HEK293 (cell line): ENCODE results near the gene SYPL2.

Experiments
- CTCF ChIA-PET: fragments of 350-600 bp; formaldehyde crosslinking; extraction: SDS; loops from one replicate; lab custom pipeline; 2021; ENCODE audit warnings: antibody characterized with exemption; lab: Yijun Ruan, JAX
- POLR2A ChIA-PET: fragments of 300-600 bp; formaldehyde crosslinking; extraction: SDS; loops from one replicate; lab custom pipeline; 2020; ENCODE audit warnings: antibody characterized with exemption, inconsistent platforms; lab: Yijun Ruan, JAX
- H3K27ac ChIP-seq: fragments of 200-500 bp; sonication (Bioruptor generic); 2 replicates; pipeline ENCODE4 v1.5.1; 2014; ENCODE audit warnings: low read depth, low read length, control low read depth, inconsistent platforms; ENCODE audit errors: extremely low read depth
- H3K36me3 ChIP-seq, 2 experiments: fragments of 200-500 bp in 1 of 2; sonication (Bioruptor generic) in 1 of 2; 1 replicate in 1 of 2; 2 replicates in 1 of 2; pipeline ENCODE4 v1.5.1; 2014 to 2017; ENCODE audit warnings: inconsistent platforms in 2 of 2, low read length in 2 of 2; ENCODE audit not compliant: control insufficient read depth in 2 of 2, insufficient read depth in 1 of 2
- H3K4me1 ChIP-seq: fragments of 200-500 bp; sonication (Bioruptor generic); 2 replicates; pipeline ENCODE4 v1.5.1; 2014; ENCODE audit warnings: mild to moderate bottlenecking, low read length, inconsistent platforms; ENCODE audit not compliant: control insufficient read depth, insufficient read depth
- H3K4me3 ChIP-seq: 2 replicates; pipeline ENCODE4 v1.5.1; 2011; ENCODE audit warnings: low read depth, mild to moderate bottlenecking, control low read depth, low read length, moderate library complexity
- H3K9me3 ChIP-seq: fragments of 200-500 bp; sonication (Bioruptor generic); 2 replicates; pipeline ENCODE4 v1.5.1; 2014; ENCODE audit warnings: low read depth, low read length, inconsistent platforms; ENCODE audit not compliant: control insufficient read depth, insufficient read depth
- GLIS2 ChIP-seq: fragments of 450-650 bp; formaldehyde crosslinking; IDR thresholded peaks from 2 replicates; pipeline ENCODE4 v1.5.1; 2016; ENCODE audit warnings: missing biosample characterization, missing genetic modification characterization
- KLF16 ChIP-seq: fragments of 450-650 bp; formaldehyde crosslinking; IDR thresholded peaks from 2 replicates; pipeline ENCODE4 v1.5.1; 2017; ENCODE audit warnings: missing biosample characterization, missing genetic modification characterization
- KLF9 ChIP-seq: fragments of 450-650 bp; formaldehyde crosslinking; IDR thresholded peaks from 2 replicates; pipeline ENCODE4 v1.5.1; 2016; ENCODE audit warnings: missing biosample characterization, missing genetic modification characterization, low read depth
- OSR2 ChIP-seq: fragments of 450-650 bp; formaldehyde crosslinking; IDR thresholded peaks from 2 replicates; pipeline ENCODE4 v1.5.1; 2016; ENCODE audit warnings: missing biosample characterization, missing genetic modification characterization
- WT1 ChIP-seq: fragments of 450-650 bp; formaldehyde crosslinking; IDR thresholded peaks from 2 replicates; pipeline ENCODE4 v1.5.1; 2016; ENCODE audit warnings: missing biosample characterization, missing genetic modification characterization
- ZFP37 ChIP-seq: fragments of 450-650 bp; formaldehyde crosslinking; IDR thresholded peaks from 2 replicates; pipeline ENCODE4 v1.5.1; 2016; ENCODE audit warnings: missing biosample characterization, missing genetic modification characterization
- ZNF146 ChIP-seq: fragments of 450-650 bp; formaldehyde crosslinking; IDR thresholded peaks from 2 replicates; pipeline ENCODE4 v1.5.1; 2016; ENCODE audit warnings: missing biosample characterization, missing genetic modification characterization
- ZNF24 ChIP-seq: fragments of 450-650 bp; formaldehyde crosslinking; IDR thresholded peaks from 2 replicates; pipeline ENCODE4 v1.5.1; 2016; ENCODE audit warnings: missing biosample characterization, missing genetic modification characterization
- ZNF324 ChIP-seq: fragments of 450-650 bp; formaldehyde crosslinking; IDR thresholded peaks from 2 replicates; pipeline ENCODE4 v1.5.1; 2016; ENCODE audit warnings: missing biosample characterization, missing genetic modification characterization
- ZNF514 ChIP-seq: fragments of 450-650 bp; formaldehyde crosslinking; IDR thresholded peaks from 2 replicates; pipeline ENCODE4 v1.5.1; 2016; ENCODE audit warnings: missing biosample characterization, missing genetic modification characterization
- ZNF558 ChIP-seq: fragments of 450-650 bp; formaldehyde crosslinking; IDR thresholded peaks from 2 replicates; pipeline ENCODE4 v1.5.1; 2016; ENCODE audit warnings: missing biosample characterization, missing genetic modification characterization
- ZNF660 ChIP-seq: fragments of 450-650 bp; IDR thresholded peaks from 2 replicates; pipeline ENCODE4 v1.5.1; 2018; ENCODE audit warnings: missing biosample characterization, mild to moderate bottlenecking, missing genetic modification characterization
- ZNF747 ChIP-seq: fragments of 450-650 bp; formaldehyde crosslinking; IDR thresholded peaks from 2 replicates; pipeline ENCODE4 v1.5.1; 2016; ENCODE audit warnings: missing biosample characterization, missing genetic modification characterization
- ZSCAN30 ChIP-seq: fragments of 450-650 bp; IDR thresholded peaks from 2 replicates; pipeline ENCODE4 v1.5.1; 2018; ENCODE audit warnings: missing biosample characterization, mild to moderate bottlenecking, missing genetic modification characterization, moderate library complexity
- ZXDB ChIP-seq: fragments of 450-650 bp; formaldehyde crosslinking; IDR thresholded peaks from 2 replicates; pipeline ENCODE4 v1.5.1; 2016; ENCODE audit warnings: missing biosample characterization, missing genetic modification characterization
- TF ChIP-seq, protein P1 (sequence below): fragments of 450-650 bp; formaldehyde crosslinking; optimal IDR thresholded peaks from 2 replicates; pipeline ENCODE3; 2016; ENCODE audit warnings: missing biosample characterization, mild to moderate bottlenecking, missing genetic modification characterization
- TF ChIP-seq, protein P2 (sequence below): fragments of 450-650 bp; formaldehyde crosslinking; conservative IDR thresholded peaks from 2 replicates; pipeline ENCODE4 v1.5.1; 2016; ENCODE audit warnings: low read depth, missing biosample characterization, missing genetic modification characterization
- TF ChIP-seq, protein P3 (sequence below): fragments of 450-650 bp; formaldehyde crosslinking; IDR thresholded peaks from 2 replicates; pipeline ENCODE4 v1.5.1; 2016; ENCODE audit warnings: missing biosample characterization, missing genetic modification characterization
- TF ChIP-seq, protein P4 (sequence below): fragments of 450-650 bp; formaldehyde crosslinking; IDR thresholded peaks from 2 replicates; pipeline ENCODE4 v1.5.1; 2016; ENCODE audit warnings: missing biosample characterization, missing genetic modification characterization
- TF ChIP-seq, protein P5 (sequence below): fragments of 450-650 bp; formaldehyde crosslinking; IDR thresholded peaks from 2 replicates; pipeline ENCODE4 v1.5.1; 2017; ENCODE audit warnings: missing biosample characterization, missing genetic modification characterization

The SYPL2 gene

DNA sequence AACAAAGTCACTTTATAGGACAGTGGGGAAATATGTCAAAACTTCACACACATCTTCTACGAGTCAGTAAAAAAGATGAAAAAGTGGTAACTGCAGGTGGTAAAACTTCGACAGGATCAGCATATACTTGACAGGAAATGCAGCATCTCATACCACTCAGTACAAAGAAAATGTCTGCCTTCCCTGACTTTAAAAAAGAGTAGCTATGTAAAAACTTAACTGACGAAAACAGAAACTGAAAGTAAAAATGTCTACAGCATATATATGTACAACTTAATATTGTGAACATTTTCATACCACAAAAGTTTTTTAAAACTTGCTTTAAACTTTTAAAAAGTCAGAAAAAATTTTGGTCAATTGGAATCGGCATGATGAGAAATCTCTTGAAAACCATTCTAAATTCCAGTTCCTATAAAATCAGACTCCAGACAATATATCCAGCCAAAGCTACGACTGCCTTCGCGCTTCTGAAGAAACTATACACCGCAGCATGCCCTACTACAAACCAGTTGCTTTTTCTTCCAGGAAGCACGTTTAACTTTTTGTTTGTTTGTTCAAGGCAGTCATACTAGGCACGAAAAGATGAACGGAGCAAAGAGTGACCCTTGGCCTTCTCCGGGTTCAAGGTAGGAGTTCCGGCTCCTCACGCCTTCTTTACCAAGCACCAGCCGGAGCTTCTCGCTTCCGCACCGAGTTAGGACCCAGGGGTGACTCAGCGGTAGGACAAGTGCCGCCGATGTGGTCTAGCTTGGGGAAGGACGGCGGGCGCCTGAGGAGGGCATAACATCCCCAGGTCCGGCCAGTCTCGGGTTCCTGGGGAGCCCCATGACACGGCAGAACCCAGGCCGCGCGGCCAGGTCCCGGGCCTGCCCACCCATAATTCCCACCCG, 40.7 kb upstream of the SYPL2 start (continued):
- TF ChIP-seq KLF9, result peak; percentile 44; the same call in 1 of the 2 replicates
- no peak for TF ChIP-seq ZNF514

DNA sequence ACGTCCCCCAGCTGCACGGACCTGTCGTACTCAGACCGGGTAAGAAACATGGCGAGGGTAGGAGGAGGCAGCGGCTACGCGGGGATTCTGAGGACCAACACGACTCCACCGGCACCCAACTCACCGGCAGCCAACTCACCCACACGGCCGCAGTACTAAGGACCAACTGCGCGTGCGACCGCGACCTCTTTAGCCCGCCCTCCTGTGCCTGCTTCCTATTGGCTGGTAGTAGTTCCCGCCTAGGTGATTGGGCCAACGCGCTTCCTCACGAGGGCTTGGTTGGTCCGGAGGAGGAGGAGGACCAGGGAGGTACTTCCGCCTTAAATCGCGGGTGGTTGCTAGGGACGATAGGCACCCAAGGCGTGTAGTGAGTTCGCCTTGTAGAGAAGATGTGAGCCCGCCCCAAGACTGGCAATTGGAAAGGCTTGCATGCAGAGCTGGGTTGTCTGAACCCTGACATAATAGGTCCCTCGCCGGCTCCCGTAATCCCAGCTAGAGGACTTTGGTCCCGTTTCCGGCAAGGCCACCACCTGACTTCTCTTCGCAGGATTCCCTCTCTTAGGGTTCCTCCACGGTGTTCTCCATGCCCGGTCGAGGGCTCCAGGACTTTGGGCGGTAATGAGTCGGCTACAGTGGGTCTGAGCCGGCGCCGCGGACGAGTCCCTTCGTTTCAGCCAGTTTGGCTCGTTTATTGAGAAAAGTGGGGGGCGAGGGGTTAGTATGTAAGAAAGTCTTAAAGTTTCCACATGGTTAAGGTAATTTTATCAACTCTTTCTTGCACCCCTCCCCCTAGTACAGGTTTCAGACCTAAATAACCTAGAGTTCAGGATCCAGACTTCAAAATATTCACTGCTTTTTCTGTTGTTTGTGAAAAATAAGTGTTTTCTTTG, 39.8 kb upstream of the SYPL2 start, which contains the start of gene PSMA5:
Gene PSMA5 (minus strand): TSS at position 168 of the 890 bp plus-strand sequence. CDS start 118 bp downstream, at position 50.
- peak within 1 kb of the TSS; percentile 90 for H3K4me3 ChIP-seq
- H3K27ac ChIP-seq, result peak within 1 kb of the TSS; percentile 59
- ChIA-PET POLR2A (interaction anchor here (0.5 to 2.1 kb wide), 7 partner anchors 12 to 327 kb away, joined by 3 to 9 read pairs (median 5); partner anchors contain the start of gene ATXN7L2), CTCF (interaction anchor here (0.5 to 2.7 kb wide), 9 partner anchors 7 to 149 kb away, joined by 3 to 11 read pairs (median 3); no protein-coding TSS in a partner anchor)
- peaks cover 0 to 14% of the 10 kb centered on the region in 2 experiments; a peak in 1 of 3 replicates for H3K36me3 ChIP-seq
- H3K4me1 ChIP-seq, result no peaks in the 10 kb centered on the region
- no peaks in the 10 kb centered on the region for H3K9me3 ChIP-seq
- TF ChIP-seq ZNF24 (peak; percentile 35; the same call in 1 of the 2 replicates), ZNF324 (tag by site-specific recombination) (0 out of 2 replicates have a peak, but pooled peaks have one; percentile 21), ZXDB (tag by site-specific recombination) (peak; percentile 53), OSR2 (tag by site-specific recombination) (0 out of 2 replicates have a peak, but pooled peaks have one; percentile 1), ZSCAN30 (tag by site-specific recombination) (peak; percentile 63; the same call in 1 of the 2 replicates), ZNF558 (tag by site-specific recombination) (peak; percentile 27; the same call in 1 of the 2 replicates), ZNF747 (tag by site-specific recombination) (no peak), WT1 (tag by site-specific recombination) (0 out of 2 replicates have a peak, but pooled peaks have one; percentile 16), KLF9 (0 out of 2 replicates have a peak, but pooled peaks have one; percentile 4), GLIS2 (peak; percentile 100), ZNF146 (no peak), KLF16 (tag by site-specific recombination) (0 out of 2 replicates have a peak, but pooled peaks have one; percentile 13), ZNF660 (tag by site-specific recombination) (peak; percentile 57), ZFP37 (tag by site-specific recombination) (peak; percentile 2; the same call in 1 of the 2 replicates)
- TF ChIP-seq, protein P1, sequence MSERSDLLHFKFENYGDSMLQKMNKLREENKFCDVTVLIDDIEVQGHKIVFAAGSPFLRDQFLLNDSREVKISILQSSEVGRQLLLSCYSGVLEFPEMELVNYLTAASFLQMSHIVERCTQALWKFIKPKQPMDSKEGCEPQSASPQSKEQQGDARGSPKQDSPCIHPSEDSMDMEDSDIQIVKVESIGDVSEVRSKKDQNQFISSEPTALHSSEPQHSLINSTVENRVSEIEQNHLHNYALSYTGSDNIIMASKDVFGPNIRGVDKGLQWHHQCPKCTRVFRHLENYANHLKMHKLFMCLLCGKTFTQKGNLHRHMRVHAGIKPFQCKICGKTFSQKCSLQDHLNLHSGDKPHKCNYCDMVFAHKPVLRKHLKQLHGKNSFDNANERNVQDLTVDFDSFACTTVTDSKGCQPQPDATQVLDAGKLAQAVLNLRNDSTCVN (tag by site-specific recombination), result peak; percentile 75
- TF ChIP-seq, protein P2, sequence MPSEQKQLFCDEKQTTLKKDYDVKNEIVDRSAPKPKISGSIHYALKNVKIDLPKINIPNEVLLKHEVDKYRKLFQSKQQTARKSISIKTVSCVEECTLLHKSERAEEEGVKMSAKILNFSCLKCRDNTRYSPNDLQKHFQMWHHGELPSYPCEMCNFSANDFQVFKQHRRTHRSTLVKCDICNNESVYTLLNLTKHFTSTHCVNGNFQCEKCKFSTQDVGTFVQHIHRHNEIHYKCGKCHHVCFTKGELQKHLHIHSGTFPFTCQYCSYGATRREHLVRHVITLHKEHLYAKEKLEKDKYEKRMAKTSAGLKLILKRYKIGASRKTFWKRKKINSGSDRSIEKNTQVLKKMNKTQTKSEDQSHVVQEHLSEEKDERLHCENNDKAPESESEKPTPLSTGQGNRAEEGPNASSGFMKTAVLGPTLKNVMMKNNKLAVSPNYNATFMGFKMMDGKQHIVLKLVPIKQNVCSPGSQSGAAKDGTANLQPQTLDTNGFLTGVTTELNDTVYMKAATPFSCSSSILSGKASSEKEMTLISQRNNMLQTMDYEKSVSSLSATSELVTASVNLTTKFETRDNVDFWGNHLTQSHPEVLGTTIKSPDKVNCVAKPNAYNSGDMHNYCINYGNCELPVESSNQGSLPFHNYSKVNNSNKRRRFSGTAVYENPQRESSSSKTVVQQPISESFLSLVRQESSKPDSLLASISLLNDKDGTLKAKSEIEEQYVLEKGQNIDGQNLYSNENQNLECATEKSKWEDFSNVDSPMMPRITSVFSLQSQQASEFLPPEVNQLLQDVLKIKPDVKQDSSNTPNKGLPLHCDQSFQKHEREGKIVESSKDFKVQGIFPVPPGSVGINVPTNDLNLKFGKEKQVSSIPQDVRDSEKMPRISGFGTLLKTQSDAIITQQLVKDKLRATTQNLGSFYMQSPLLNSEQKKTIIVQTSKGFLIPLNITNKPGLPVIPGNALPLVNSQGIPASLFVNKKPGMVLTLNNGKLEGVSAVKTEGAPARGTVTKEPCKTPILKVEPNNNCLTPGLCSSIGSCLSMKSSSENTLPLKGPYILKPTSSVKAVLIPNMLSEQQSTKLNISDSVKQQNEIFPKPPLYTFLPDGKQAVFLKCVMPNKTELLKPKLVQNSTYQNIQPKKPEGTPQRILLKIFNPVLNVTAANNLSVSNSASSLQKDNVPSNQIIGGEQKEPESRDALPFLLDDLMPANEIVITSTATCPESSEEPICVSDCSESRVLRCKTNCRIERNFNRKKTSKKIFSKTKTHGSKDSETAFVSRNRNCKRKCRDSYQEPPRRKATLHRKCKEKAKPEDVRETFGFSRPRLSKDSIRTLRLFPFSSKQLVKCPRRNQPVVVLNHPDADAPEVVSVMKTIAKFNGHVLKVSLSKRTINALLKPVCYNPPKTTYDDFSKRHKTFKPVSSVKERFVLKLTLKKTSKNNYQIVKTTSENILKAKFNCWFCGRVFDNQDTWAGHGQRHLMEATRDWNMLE, result peak; percentile 55; the same call in 1 of the 2 replicates
- TF ChIP-seq, protein P3, sequence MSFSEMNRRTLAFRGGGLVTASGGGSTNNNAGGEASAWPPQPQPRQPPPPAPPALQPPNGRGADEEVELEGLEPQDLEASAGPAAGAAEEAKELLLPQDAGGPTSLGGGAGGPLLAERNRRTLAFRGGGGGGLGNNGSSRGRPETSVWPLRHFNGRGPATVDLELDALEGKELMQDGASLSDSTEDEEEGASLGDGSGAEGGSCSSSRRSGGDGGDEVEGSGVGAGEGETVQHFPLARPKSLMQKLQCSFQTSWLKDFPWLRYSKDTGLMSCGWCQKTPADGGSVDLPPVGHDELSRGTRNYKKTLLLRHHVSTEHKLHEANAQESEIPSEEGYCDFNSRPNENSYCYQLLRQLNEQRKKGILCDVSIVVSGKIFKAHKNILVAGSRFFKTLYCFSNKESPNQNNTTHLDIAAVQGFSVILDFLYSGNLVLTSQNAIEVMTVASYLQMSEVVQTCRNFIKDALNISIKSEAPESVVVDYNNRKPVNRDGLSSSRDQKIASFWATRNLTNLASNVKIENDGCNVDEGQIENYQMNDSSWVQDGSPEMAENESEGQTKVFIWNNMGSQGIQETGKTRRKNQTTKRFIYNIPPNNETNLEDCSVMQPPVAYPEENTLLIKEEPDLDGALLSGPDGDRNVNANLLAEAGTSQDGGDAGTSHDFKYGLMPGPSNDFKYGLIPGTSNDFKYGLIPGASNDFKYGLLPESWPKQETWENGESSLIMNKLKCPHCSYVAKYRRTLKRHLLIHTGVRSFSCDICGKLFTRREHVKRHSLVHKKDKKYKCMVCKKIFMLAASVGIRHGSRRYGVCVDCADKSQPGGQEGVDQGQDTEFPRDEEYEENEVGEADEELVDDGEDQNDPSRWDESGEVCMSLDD (tag by site-specific recombination), result no peak; the same call in 1 of the 2 replicates
- TF ChIP-seq, protein P4, sequence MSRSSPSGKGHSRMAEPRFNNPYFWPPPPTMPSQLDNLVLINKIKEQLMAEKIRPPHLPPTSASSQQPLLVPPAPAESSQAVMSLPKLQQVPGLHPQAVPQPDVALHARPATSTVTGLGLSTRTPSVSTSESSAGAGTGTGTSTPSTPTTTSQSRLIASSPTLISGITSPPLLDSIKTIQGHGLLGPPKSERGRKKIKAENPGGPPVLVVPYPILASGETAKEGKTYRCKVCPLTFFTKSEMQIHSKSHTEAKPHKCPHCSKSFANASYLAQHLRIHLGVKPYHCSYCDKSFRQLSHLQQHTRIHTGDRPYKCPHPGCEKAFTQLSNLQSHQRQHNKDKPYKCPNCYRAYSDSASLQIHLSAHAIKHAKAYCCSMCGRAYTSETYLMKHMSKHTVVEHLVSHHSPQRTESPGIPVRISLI (tag by site-specific recombination), result no peak; the same call in 1 of the 2 replicates
- TF ChIP-seq, protein P5, sequence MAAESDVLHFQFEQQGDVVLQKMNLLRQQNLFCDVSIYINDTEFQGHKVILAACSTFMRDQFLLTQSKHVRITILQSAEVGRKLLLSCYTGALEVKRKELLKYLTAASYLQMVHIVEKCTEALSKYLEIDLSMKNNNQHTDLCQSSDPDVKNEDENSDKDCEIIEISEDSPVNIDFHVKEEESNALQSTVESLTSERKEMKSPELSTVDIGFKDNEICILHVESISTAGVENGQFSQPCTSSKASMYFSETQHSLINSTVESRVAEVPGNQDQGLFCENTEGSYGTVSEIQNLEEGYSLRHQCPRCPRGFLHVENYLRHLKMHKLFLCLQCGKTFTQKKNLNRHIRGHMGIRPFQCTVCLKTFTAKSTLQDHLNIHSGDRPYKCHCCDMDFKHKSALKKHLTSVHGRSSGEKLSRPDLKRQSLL, result peak; percentile 62; the same call in 1 of the 2 replicates
